CD4-positive, alpha-beta memory T cell (primary cell): ENCODE data around the gene DYNLT2. TPM values are rescaled to one million over a fixed set of nuclear protein-coding genes. Genes with fewer than 3 reads are reported as not detected.
"Not testable (repeated sequence)": the region's sequence is repeated elsewhere in the genome, so short reads cannot be mapped to it uniquely, and the experiment has no call there.

Experiments
- CTCF ChIA-PET: fragments of 350-600 bp; sonication (Branson Sonifier 250); formaldehyde crosslinking; loops from one replicate; lab custom pipeline; 2021; ENCODE audit warnings: inconsistent platforms; ENCODE audit not compliant: partially characterized antibody; lab: Charles Lee
- POLR2A ChIA-PET: fragments of 350-600 bp; sonication (Branson Sonifier 250); formaldehyde crosslinking; loops from one replicate; lab custom pipeline; 2021; ENCODE audit not compliant: partially characterized antibody; lab: Charles Lee
- DNase-seq, 5 donors: peaks; one replicate each; pipeline versions ENCODE4 v3.0.0 to v3.0.0-alpha.2; 2020 to 2022; ENCODE audit warnings: mixed read lengths in 1 of 5
- H3K27ac ChIP-seq: one replicate; pipeline ENCODE4 v1.7.0; 2013; ENCODE audit warnings: low read depth, low read length
- H3K27me3 ChIP-seq: 2 replicates; pipeline ENCODE4 v1.7.0; 2013; ENCODE audit warnings: mild to moderate bottlenecking, low read length, moderate library complexity; ENCODE audit not compliant: insufficient read depth
- H3K36me3 ChIP-seq: 2 replicates; pipeline ENCODE4 v1.7.0; 2013; ENCODE audit warnings: mild to moderate bottlenecking, low read length, moderate library complexity; ENCODE audit not compliant: insufficient read depth
- H3K4me1 ChIP-seq: 2 replicates; pipeline ENCODE4 v1.7.0; 2013; ENCODE audit warnings: mild to moderate bottlenecking, low read length, moderate library complexity; ENCODE audit not compliant: insufficient read depth
- H3K4me3 ChIP-seq, 2 donors: one replicate each; pipeline ENCODE4 v1.7.0; 2013; ENCODE audit warnings: low read length in 2 of 2, mild to moderate bottlenecking in 1 of 2
- H3K9me3 ChIP-seq, 2 donors: one replicate each; pipeline ENCODE4 v1.7.0; 2013; ENCODE audit warnings: low read length in 2 of 2, control low read depth in 1 of 2; ENCODE audit not compliant: control insufficient read depth in 1 of 2
- H3K27ac Mint-ChIP-seq, 7 donors: one replicate each; pipeline ENCODE4 v1.8.0; 2020 to 2021; ENCODE audit warnings: mixed read lengths in 7 of 7, mild to moderate bottlenecking in 6 of 7, inconsistent platforms in 3 of 7, moderate library complexity in 3 of 7
- H3K27me3 Mint-ChIP-seq, 2 donors: one replicate each; pipeline ENCODE4 v1.8.0; 2020 to 2021; ENCODE audit warnings: mixed read lengths in 2 of 2
- H3K36me3 Mint-ChIP-seq, 2 donors: one replicate each; pipeline ENCODE4 v1.8.0; 2020 to 2021; ENCODE audit warnings: mixed read lengths in 2 of 2, inconsistent platforms in 1 of 2, mild to moderate bottlenecking in 1 of 2
- H3K4me1 Mint-ChIP-seq, 4 donors: one replicate each; pipeline ENCODE4 v1.8.0; 2020 to 2021; ENCODE audit warnings: mixed read lengths in 4 of 4, mild to moderate bottlenecking in 1 of 4
- H3K4me3 Mint-ChIP-seq, 8 donors: one replicate each; pipeline ENCODE4 v1.8.0; 2020 to 2021; ENCODE audit warnings: mixed read lengths in 8 of 8, mild to moderate bottlenecking in 7 of 8, moderate library complexity in 6 of 8, inconsistent platforms in 3 of 8
- H3K9me3 Mint-ChIP-seq, 8 donors: one replicate each; pipeline ENCODE4 v1.8.0; 2020 to 2021; ENCODE audit warnings: mixed read lengths in 8 of 8, mild to moderate bottlenecking in 5 of 8, inconsistent platforms in 3 of 8, moderate library complexity in 1 of 8
- intact Hi-C: fragments of 100-400 bp; cut with micrococcal nuclease; formaldehyde crosslinking; loops from one replicate; pipeline ENCODE4 v1.15.1; 2023
- polyA plus RNA-seq, 2 donors: library from polyadenylated mRNA; unstranded; fragments of 300-500 nt; fragmentation: Illumina TruSeq; gene quantifications; one replicate each; pipeline ENCODE4 v1.2.3, GENCODE V29; 2021
- total RNA-seq, 2 experiments: library from RNA; stranded (reverse); gene quantifications; one replicate each; pipeline ENCODE4 v1.2.3, GENCODE V29; 2021

Gene DYNLT2
- total and polyA plus RNA-seq, 4 experiments from 2014 or later = 0.56 to 6.9 (median 3.0) TPM

- Histone ChIP-seq H3K27ac (peak overlapping the region; percentile 94), H3K4me3 (peak overlapping the region; percentile 76 to 98), H3K27me3 (no peaks in the 10 kb centered on the region), H3K36me3 (no peaks in the 10 kb centered on the region), H3K4me1 (peaks cover 50% of the 10 kb centered on the region), H3K9me3 (no peaks in the 10 kb centered on the region)
- peaks cover 0 to 31% of the 10 kb centered on the region in 2 donors for H3K36me3 Mint-ChIP-seq
- H3K4me1 Mint-ChIP-seq = peaks cover 32 to 85% (median 53%) of the 10 kb centered on the region in 4 donors
- intact Hi-C loops = loop anchor here (1.0 to 10.0 kb wide), 6 partner anchors 20 to 881 kb away; partner anchors contain the start of genes DYNLT2, ERMARD, FAM120B and PDCD2
- no peaks in the 10 kb centered on the region for H3K9me3 Mint-ChIP-seq
- no peaks in the 10 kb centered on the region for H3K27me3 Mint-ChIP-seq
- CTCF ChIA-PET = interaction anchor here (3.1 kb wide), 1 partner anchor 20 kb away, joined by 15 read pairs; no protein-coding TSS in a partner anchor
- DNase-seq = no peak
- H3K27ac Mint-ChIP-seq = peak overlapping the region; percentile 91 to 97 (median 96)
- POLR2A ChIA-PET = interaction anchor here (2.1 to 6.7 kb wide), 5 partner anchors 17 to 881 kb away, joined by 12 to 279 read pairs (median 34); partner anchors contain the start of genes DYNLT2, ERMARD, PDCD2 and PHF10
- H3K4me3 Mint-ChIP-seq = peak overlapping the region; percentile 85 to 93 (median 90)
Measured at GRCh38 chr6:169702840-169703246, 48.5 kb downstream of the DYNLT2 start.

GRCh38 chr6:169701954-169702839, 49.2 kb downstream of the DYNLT2 start, which contains the start of the genes C6orf120 and WDR27:
TSS of gene C6orf120 (plus strand) at chr6:169702126. CDS start at chr6:169702460, 334 bp downstream.
TSS of gene WDR27 (minus strand) at chr6:169702029. CDS start at chr6:169689005, 13,024 bp downstream.
- CTCF ChIA-PET = interaction anchor here (0.8 to 3.1 kb wide), 3 partner anchors 15 to 49 kb away, joined by 3 to 15 read pairs (median 4); partner anchors contain the start of genes DYNLT2 and ERMARD
- H3K36me3 ChIP-seq = no peaks in the 10 kb centered on the region
- peak; percentile 96 to 98 (median 96) for DNase-seq
- Mint-ChIP-seq H3K36me3 (peaks cover 0 to 31% of the 10 kb centered on the region in 2 donors), H3K27ac (peak within 1 kb of the TSS; percentile 92 to 97 (median 96)), H3K4me1 (peaks cover 32 to 79% (median 52%) of the 10 kb centered on the region in 4 donors), H3K4me3 (peak within 1 kb of the TSS; percentile 91 to 97 (median 93)), H3K27me3 (no peaks in the 10 kb centered on the region), H3K9me3 (no peaks in the 10 kb centered on the region)
- H3K27ac ChIP-seq = peak within 1 kb of the TSS; percentile 94
- no peaks in the 10 kb centered on the region for H3K27me3 ChIP-seq
- peaks cover 50% of the 10 kb centered on the region for H3K4me1 ChIP-seq
- peak within 1 kb of the TSS; percentile 76 to 98 for H3K4me3 ChIP-seq
- intact Hi-C loops = loop anchor here (1.0 to 10.0 kb wide), 7 partner anchors 21 to 882 kb away; partner anchors contain the start of genes DYNLT2, ERMARD, FAM120B and PDCD2
- H3K9me3 ChIP-seq = no peaks in the 10 kb centered on the region
- POLR2A ChIA-PET = interaction anchor here (0.8 to 6.7 kb wide), 15 partner anchors 10 to 1872 kb away, joined by 3 to 279 read pairs (median 6); partner anchors contain the start of genes DYNLT2, ERMARD, PDCD2 and PHF10

GRCh38 chr6:169701311-169701953, 49.9 kb downstream of the DYNLT2 start:
- peak overlapping the region; percentile 94 for H3K27ac ChIP-seq
- DNase-seq = no peak
- no peaks in the 10 kb centered on the region for H3K9me3 ChIP-seq
- Mint-ChIP-seq H3K4me1 (peaks cover 29 to 72% (median 48%) of the 10 kb centered on the region in 4 donors), H3K36me3 (peaks cover 0 to 31% of the 10 kb centered on the region in 2 donors), H3K27ac (peak overlapping the region; percentile 92 to 96 (median 94)), H3K27me3 (no peaks in the 10 kb centered on the region), H3K9me3 (no peaks in the 10 kb centered on the region), H3K4me3 (peak overlapping the region; percentile 90 to 97 (median 92))
- CTCF ChIA-PET = interaction anchor here (0.6 to 3.1 kb wide), 4 partner anchors 9 to 50 kb away, joined by 3 to 15 read pairs (median 4); partner anchors contain the start of genes DYNLT2 and ERMARD
- no peaks in the 10 kb centered on the region for H3K27me3 ChIP-seq
- no peaks in the 10 kb centered on the region for H3K36me3 ChIP-seq
- peaks cover 50% of the 10 kb centered on the region for H3K4me1 ChIP-seq
- peak overlapping the region; percentile 76 to 98 for H3K4me3 ChIP-seq
- intact Hi-C loops = loop anchor here (1.0 to 10.0 kb wide), 3 partner anchors 47 to 804 kb away; partner anchors contain the start of gene FAM120B
- POLR2A ChIA-PET = interaction anchor here (0.8 to 6.7 kb wide), 15 partner anchors 9 to 1871 kb away, joined by 3 to 279 read pairs (median 6); partner anchors contain the start of genes DYNLT2, ERMARD, PDCD2 and PHF10

- DNase-seq = no peak
- Mint-ChIP-seq H3K4me3 (peak overlapping the region in 4 of 8 donors; percentile 13 to 97 (median 40)), H3K9me3 (peaks cover 0 to 4% (median 1%) of the 10 kb centered on the region in 8 donors), H3K27ac (peak overlapping the region in 6 of 7 donors; percentile 18 to 96 (median 94)), H3K36me3 (peaks cover 6 to 25% of the 10 kb centered on the region in 2 donors), H3K4me1 (peaks cover 24 to 62% (median 40%) of the 10 kb centered on the region in 4 donors), H3K27me3 (no peaks in the 10 kb centered on the region)
- intact Hi-C loops = loop anchor here (5.0 to 10.0 kb wide), 2 partner anchors 605 to 803 kb away; partner anchors contain the start of gene FAM120B
- no peaks in the 10 kb centered on the region for H3K27me3 ChIP-seq
- ChIA-PET POLR2A (interaction anchor here (1.2 to 6.7 kb wide), 3 partner anchors 8 to 51 kb away, joined by 4 to 279 read pairs (median 11); partner anchors contain the start of genes DYNLT2, ERMARD and PHF10), CTCF (interaction anchor here (1.1 kb wide), 1 partner anchor 22 kb away, joined by 3 read pairs; no protein-coding TSS in a partner anchor)
- H3K27ac ChIP-seq = no peak overlapping the region
- H3K36me3 ChIP-seq = no peaks in the 10 kb centered on the region
- H3K9me3 ChIP-seq = no peaks in the 10 kb centered on the region
- H3K4me3 ChIP-seq = no peak overlapping the region
- H3K4me1 ChIP-seq = peaks cover 40% of the 10 kb centered on the region
Measured at GRCh38 chr6:169700296-169700695, 51.1 kb downstream of the DYNLT2 start.

- POLR2A ChIA-PET, DNase-seq, H3K4me3 Mint-ChIP-seq, H3K27me3 ChIP-seq, H3K36me3 ChIP-seq, H3K27ac Mint-ChIP-seq, intact Hi-C loops, H3K27me3 Mint-ChIP-seq, H3K4me3 ChIP-seq, H3K27ac ChIP-seq, H3K9me3 Mint-ChIP-seq, CTCF ChIA-PET, H3K9me3 ChIP-seq: not testable (repeated sequence)
- peaks cover 13% of the 10 kb centered on the region for H3K4me1 ChIP-seq
- Mint-ChIP-seq H3K36me3 (peaks cover 19 to 23% of the 10 kb centered on the region in 2 donors), H3K4me1 (peaks cover 9 to 34% (median 18%) of the 10 kb centered on the region in 4 donors)
Measured at GRCh38 chr6:169697115-169697514, 54.3 kb downstream of the DYNLT2 start.

GRCh38 chr6:169695131-169695530, 56.2 kb downstream of the DYNLT2 start:
- Mint-ChIP-seq H3K36me3 (peaks cover 16 to 38% of the 10 kb centered on the region in 2 donors), H3K4me1 (peaks cover 6 to 23% (median 12%) of the 10 kb centered on the region in 4 donors), H3K27ac (no peak overlapping the region), H3K27me3 (no peaks in the 10 kb centered on the region), H3K9me3 (peaks cover 0 to 13% (median 7%) of the 10 kb centered on the region in 8 donors), H3K4me3 (no peak overlapping the region)
- no peak for DNase-seq
- no peaks in the 10 kb centered on the region for H3K27me3 ChIP-seq
- ChIA-PET POLR2A (no interaction called here), CTCF (no interaction called here)
- no peaks in the 10 kb centered on the region for H3K9me3 ChIP-seq
- no peaks in the 10 kb centered on the region for H3K36me3 ChIP-seq
- intact Hi-C loops = no loop called here
- H3K27ac ChIP-seq = no peak overlapping the region
- no peak overlapping the region for H3K4me3 ChIP-seq
- H3K4me1 ChIP-seq = peaks cover 1% of the 10 kb centered on the region
